EL (cell line): ENCODE data around the gene APBB1IP.
A peak's percentile ranks its signal among the peaks of the same experiment; 100 is the strongest.
"Not testable (repeated sequence)": the region's sequence is repeated elsewhere in the genome, so short reads cannot be mapped to it uniquely, and the experiment has no call there.

Experiments
- DNase-seq: peaks from one replicate; pipeline ENCODE4 v3.0.0-alpha.2; 2016

APBB1IP gene

GRCh38 chr10:26437637-26438461, at the start of gene APBB1IP:
Gene APBB1IP, plus strand, starts transcription at chr10:26438341. Its CDS starts 53,986 bp downstream, at chr10:26492327.
- DNase-seq = peak; percentile 82

GRCh38 chr10:26389533-26389932, 48.6 kb upstream of the APBB1IP start:
- DNase-seq = no peak

GRCh38 chr10:26391701-26392695, 46.1 kb upstream of the APBB1IP start:
- no peak for DNase-seq

- DNase-seq = not testable (repeated sequence)
These were observed 39.8 kb upstream of the APBB1IP start for GRCh38 chr10:26398353-26398752.

- peak; percentile 93 for DNase-seq
These were observed 30.7 kb upstream of the APBB1IP start for GRCh38 chr10:26407406-26407969.

- no peak for DNase-seq
These were observed 29.2 kb upstream of the APBB1IP start for GRCh38 chr10:26408858-26409494.

- DNase-seq = no peak
These were observed 27.8 kb upstream of the APBB1IP start for GRCh38 chr10:26410356-26410755.

GRCh38 chr10:26412932-26413331, 25.2 kb upstream of the APBB1IP start:
- DNase-seq = no peak

GRCh38 chr10:26413375-26413774, 24.8 kb upstream of the APBB1IP start:
- DNase-seq = no peak

GRCh38 chr10:26417136-26417535, 21.0 kb upstream of the APBB1IP start:
- DNase-seq = no peak

- DNase-seq = no peak
These were observed 15.2 kb upstream of the APBB1IP start for GRCh38 chr10:26422977-26423376.

GRCh38 chr10:26423722-26424121, 14.4 kb upstream of the APBB1IP start:
- no peak for DNase-seq

GRCh38 chr10:26430641-26431163, 7.4 kb upstream of the APBB1IP start:
- peak; percentile 65 for DNase-seq

- DNase-seq = peak; percentile 21
These were observed 5.2 kb upstream of the APBB1IP start for GRCh38 chr10:26432938-26433337.

- DNase-seq = no peak
These were observed 2.3 kb upstream of the APBB1IP start for GRCh38 chr10:26435852-26436251.

- no peak for DNase-seq
These were observed 1.3 kb upstream of the APBB1IP start for GRCh38 chr10:26436848-26437247.

- peak; percentile 62 for DNase-seq
These were observed 597 bp downstream of the APBB1IP start for GRCh38 chr10:26438534-26439341.

- peak; percentile 53 for DNase-seq
These were observed 1.4 kb downstream of the APBB1IP start for GRCh38 chr10:26439406-26440087.

- DNase-seq = no peak
These were observed 1.9 kb downstream of the APBB1IP start for GRCh38 chr10:26440088-26440470.

GRCh38 chr10:26441491-26442214, 3.5 kb downstream of the APBB1IP start:
- DNase-seq = peak; percentile 92
